ENCODE measurements around the gene FBRSL1.

Gene FBRSL1

DNA sequence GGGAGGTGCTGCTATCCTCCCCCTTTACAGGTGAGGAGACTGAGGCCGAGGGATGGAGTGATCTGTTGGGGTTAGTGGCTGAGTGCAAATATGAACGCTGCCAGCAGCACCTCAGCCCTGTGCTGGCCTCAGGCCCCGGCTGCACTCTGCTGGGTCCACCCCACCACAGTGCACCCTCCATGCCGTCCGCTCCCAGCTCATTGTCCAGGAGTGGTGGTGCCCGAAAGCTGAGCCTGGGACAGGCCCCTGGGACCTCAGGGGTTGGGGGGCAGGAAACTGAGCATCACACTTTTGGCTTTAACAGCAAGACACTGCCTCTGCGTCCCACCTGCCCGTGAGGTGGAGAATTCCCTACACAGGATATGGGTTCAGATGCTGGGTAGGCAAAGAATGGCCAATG, 31.5 kb upstream of the FBRSL1 start:
- no peak overlapping the region for H3K4me3 ChIP-seq (replicated peaks; ENCODE audit: insufficient read depth, low read length)
- peaks cover 3% of the 10 kb centered on the region for H3K27me3 ChIP-seq (ENCODE audit: insufficient read depth, poor library complexity, severe bottlenecking)
- DNase-seq (ENCODE audit: low read depth in 1 of 2, low spot score in 1 of 2), result no peak
- no peak for TF ChIP-seq GABPA (IDR thresholded peaks at IDR 0.05; ENCODE audit: low read depth)
- TF ChIP-seq SPI1 (IDR thresholded peaks at IDR 0.05; ENCODE audit: borderline replicate concordance, low read depth), result no peak
- no peak for TF ChIP-seq POLR2AphosphoS5 (IDR thresholded peaks at IDR 0.05; ENCODE audit: low read depth)
- TF ChIP-seq, protein P1, sequence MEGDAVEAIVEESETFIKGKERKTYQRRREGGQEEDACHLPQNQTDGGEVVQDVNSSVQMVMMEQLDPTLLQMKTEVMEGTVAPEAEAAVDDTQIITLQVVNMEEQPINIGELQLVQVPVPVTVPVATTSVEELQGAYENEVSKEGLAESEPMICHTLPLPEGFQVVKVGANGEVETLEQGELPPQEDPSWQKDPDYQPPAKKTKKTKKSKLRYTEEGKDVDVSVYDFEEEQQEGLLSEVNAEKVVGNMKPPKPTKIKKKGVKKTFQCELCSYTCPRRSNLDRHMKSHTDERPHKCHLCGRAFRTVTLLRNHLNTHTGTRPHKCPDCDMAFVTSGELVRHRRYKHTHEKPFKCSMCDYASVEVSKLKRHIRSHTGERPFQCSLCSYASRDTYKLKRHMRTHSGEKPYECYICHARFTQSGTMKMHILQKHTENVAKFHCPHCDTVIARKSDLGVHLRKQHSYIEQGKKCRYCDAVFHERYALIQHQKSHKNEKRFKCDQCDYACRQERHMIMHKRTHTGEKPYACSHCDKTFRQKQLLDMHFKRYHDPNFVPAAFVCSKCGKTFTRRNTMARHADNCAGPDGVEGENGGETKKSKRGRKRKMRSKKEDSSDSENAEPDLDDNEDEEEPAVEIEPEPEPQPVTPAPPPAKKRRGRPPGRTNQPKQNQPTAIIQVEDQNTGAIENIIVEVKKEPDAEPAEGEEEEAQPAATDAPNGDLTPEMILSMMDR (IDR thresholded peaks at IDR 0.05; ENCODE audit: insufficient read depth, low read length), result no peak
- TF ChIP-seq, protein P2, sequence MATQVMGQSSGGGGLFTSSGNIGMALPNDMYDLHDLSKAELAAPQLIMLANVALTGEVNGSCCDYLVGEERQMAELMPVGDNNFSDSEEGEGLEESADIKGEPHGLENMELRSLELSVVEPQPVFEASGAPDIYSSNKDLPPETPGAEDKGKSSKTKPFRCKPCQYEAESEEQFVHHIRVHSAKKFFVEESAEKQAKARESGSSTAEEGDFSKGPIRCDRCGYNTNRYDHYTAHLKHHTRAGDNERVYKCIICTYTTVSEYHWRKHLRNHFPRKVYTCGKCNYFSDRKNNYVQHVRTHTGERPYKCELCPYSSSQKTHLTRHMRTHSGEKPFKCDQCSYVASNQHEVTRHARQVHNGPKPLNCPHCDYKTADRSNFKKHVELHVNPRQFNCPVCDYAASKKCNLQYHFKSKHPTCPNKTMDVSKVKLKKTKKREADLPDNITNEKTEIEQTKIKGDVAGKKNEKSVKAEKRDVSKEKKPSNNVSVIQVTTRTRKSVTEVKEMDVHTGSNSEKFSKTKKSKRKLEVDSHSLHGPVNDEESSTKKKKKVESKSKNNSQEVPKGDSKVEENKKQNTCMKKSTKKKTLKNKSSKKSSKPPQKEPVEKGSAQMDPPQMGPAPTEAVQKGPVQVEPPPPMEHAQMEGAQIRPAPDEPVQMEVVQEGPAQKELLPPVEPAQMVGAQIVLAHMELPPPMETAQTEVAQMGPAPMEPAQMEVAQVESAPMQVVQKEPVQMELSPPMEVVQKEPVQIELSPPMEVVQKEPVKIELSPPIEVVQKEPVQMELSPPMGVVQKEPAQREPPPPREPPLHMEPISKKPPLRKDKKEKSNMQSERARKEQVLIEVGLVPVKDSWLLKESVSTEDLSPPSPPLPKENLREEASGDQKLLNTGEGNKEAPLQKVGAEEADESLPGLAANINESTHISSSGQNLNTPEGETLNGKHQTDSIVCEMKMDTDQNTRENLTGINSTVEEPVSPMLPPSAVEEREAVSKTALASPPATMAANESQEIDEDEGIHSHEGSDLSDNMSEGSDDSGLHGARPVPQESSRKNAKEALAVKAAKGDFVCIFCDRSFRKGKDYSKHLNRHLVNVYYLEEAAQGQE (IDR thresholded peaks at IDR 0.05; ENCODE audit: insufficient replicate concordance, low read depth), result no peak
- H3K27ac ChIP-seq (replicated peaks), result no peak overlapping the region

DNA sequence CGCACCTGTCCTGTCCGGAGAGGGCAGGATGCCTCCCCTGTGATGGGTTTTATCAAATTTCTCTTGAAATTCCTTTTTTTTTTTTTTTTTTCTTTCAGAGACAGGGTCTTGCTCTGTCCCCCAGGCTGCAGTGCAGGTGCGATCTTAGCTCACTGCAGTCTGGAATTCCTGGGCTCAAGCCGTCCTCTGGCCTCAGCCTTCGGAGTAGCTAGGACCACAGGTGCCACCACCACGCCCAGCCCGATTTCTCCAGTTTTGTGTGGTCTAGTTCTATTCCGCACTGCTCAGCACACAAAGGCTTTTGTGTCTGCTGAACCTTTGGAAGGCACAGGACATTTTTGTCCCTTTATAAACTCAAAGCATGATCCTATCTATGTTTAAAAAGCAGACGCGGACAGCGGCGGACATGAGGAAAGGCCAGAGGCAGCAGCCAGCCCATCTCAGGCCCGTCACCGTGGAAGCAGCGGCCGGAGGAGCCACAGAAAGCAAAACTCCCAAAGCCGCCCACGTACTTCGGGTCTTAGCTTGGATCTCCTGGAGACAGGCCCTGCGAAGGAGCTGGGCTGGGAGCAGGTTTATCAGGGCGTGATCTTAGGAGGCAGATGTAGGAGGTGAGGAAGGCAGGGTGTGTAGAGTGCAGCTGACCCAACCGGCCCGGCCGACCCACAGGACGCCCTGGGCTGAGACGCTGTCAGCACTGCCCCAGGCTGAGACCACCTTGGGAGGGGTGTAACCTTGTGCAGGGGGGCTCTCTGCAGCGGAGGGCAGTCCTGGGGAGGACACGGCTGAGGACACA, 30.9 kb upstream of the FBRSL1 start:
- TF ChIP-seq, protein P1 (IDR thresholded peaks at IDR 0.05; ENCODE audit: insufficient read depth, low read length), result no peak
- TF ChIP-seq GABPA (IDR thresholded peaks at IDR 0.05; ENCODE audit: low read depth) (no peak), POLR2AphosphoS5 (IDR thresholded peaks at IDR 0.05; ENCODE audit: low read depth) (no peak), SPI1 (IDR thresholded peaks at IDR 0.05; ENCODE audit: borderline replicate concordance, low read depth) (no peak)
- TF ChIP-seq, protein P2 (IDR thresholded peaks at IDR 0.05; ENCODE audit: insufficient replicate concordance, low read depth), result no peak
- peaks cover 3% of the 10 kb centered on the region for H3K27me3 ChIP-seq (ENCODE audit: insufficient read depth, poor library complexity, severe bottlenecking)
- H3K27ac ChIP-seq (replicated peaks), result no peak overlapping the region
- no peak for DNase-seq (ENCODE audit: low read depth in 1 of 2, low spot score in 1 of 2)
- no peak overlapping the region for H3K4me3 ChIP-seq (replicated peaks; ENCODE audit: insufficient read depth, low read length)

DNA sequence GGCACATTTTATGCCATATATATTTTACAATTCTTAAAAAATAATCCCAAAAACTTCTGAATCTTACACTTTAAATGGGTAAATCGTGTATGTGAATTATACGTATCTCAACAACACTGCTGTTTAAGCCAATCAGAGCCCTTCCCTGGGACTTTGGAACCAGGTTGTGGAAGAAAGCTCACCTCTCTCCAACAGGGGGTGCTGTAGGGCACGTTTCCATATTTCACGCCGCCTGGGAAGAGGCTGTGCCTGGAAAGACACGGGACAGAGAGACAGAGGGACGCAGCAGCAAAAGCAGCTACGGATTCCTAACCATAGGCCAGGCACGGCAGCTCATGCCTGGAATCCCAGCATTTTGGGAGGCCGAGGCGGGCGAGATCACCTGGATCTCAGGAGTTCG, 29.4 kb upstream of the FBRSL1 start:
- TF ChIP-seq, protein P1 (IDR thresholded peaks at IDR 0.05; ENCODE audit: insufficient read depth, low read length), result peak; percentile 5
- no peak for TF ChIP-seq SPI1 (IDR thresholded peaks at IDR 0.05; ENCODE audit: borderline replicate concordance, low read depth)
- Histone ChIP-seq H3K27ac (replicated peaks) (no peak overlapping the region), H3K4me3 (replicated peaks; ENCODE audit: insufficient read depth, low read length) (no peak overlapping the region), H3K27me3 (ENCODE audit: insufficient read depth, poor library complexity, severe bottlenecking) (peaks cover 3% of the 10 kb centered on the region)
- peak in 1 of 2 experiments; percentile 29 for DNase-seq (ENCODE audit: low read depth in 1 of 2, low spot score in 1 of 2)

Measured in HL-60 (cell line).